Testis (tissue), 2 donors: Measurements from ENCODE around the gene CEP70.
"Not testable (repeated sequence)": the region's sequence is repeated elsewhere in the genome, so short reads cannot be mapped to it uniquely, and the experiment has no call there.

Source experiments
- POLR2A ChIP-seq: fragments of 450-650 bp; IDR thresholded peaks from one replicate; pipeline ENCODE4 v1.6.1; 2017; ENCODE audit warnings: antibody characterized with exemption, mild to moderate bottlenecking, moderate library complexity
- TF ChIP-seq, protein P1 (sequence below), 3 experiments: fragments of 450-650 bp in 2 of 3; fragments of 200-600 bp in 1 of 3; sonication (generic) in 1 of 3; IDR thresholded peaks; one replicate each; pipeline ENCODE4 v1.5.1; 2016 to 2019; ENCODE audit warnings: antibody characterized with exemption in 3 of 3, mild to moderate bottlenecking in 2 of 3, moderate library complexity in 1 of 3

DNA sequence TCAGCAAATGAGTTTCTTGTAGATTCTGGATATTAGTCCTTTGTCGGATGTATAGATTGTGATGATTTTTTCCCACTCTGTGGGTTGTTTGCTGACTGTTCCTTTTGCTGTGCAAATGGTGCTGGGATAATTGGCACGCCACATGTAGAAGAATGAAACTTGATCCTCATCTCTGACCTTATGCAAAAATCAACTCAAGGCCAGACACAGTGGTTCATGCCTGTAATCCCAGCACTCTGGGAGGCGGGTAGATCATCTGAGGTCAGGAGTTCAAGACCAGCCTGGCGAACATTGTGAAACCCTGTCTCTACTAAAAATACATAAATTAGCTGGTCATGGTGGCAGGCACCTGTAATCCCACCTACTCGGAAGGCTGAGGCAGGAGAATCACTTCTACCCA, 39.3 kb downstream of the CEP70 start:
- TF ChIP-seq, protein P1, sequence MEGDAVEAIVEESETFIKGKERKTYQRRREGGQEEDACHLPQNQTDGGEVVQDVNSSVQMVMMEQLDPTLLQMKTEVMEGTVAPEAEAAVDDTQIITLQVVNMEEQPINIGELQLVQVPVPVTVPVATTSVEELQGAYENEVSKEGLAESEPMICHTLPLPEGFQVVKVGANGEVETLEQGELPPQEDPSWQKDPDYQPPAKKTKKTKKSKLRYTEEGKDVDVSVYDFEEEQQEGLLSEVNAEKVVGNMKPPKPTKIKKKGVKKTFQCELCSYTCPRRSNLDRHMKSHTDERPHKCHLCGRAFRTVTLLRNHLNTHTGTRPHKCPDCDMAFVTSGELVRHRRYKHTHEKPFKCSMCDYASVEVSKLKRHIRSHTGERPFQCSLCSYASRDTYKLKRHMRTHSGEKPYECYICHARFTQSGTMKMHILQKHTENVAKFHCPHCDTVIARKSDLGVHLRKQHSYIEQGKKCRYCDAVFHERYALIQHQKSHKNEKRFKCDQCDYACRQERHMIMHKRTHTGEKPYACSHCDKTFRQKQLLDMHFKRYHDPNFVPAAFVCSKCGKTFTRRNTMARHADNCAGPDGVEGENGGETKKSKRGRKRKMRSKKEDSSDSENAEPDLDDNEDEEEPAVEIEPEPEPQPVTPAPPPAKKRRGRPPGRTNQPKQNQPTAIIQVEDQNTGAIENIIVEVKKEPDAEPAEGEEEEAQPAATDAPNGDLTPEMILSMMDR (IDR thresholded peaks at IDR 0.05): not testable (repeated sequence)
- not testable (repeated sequence) for TF ChIP-seq POLR2A
